ENCODE data around the gene LEF1. TPM values are rescaled to one million over a fixed set of nuclear protein-coding genes. Genes with fewer than 3 reads are reported as not detected.
A peak's percentile ranks its signal among the peaks of the same experiment; 100 is the strongest.

Gene LEF1
- total and polyA plus RNA-seq, 11 donors = 0.08 to 3.0 (median 0.91) TPM; not detected in 1

GRCh38 chr4:108116423-108117168, 52.1 kb downstream of the LEF1 start:
- DNase-seq = no peak
- Histone ChIP-seq H3K4me3 (no peak overlapping the region), H3K9me3 (no peaks in the 10 kb centered on the region), H3K36me3 (no peaks in the 10 kb centered on the region), H3K27ac (peak overlapping the region in 1 of 12 donors; percentile 44), H3K4me1 (peaks cover 0 to 24% (median 0%) of the 10 kb centered on the region in 12 donors), H3K27me3 (peaks cover 0 to 7% (median 0%) of the 10 kb centered on the region in 9 donors)
- intact Hi-C loops (cut with DNase I) = no loop called here
- ATAC-seq = no peak
- 80 to 84% (median 82%) methylated on average over 3 of the region's 3 CpGs for WGBS, 4 donors
- no peak for TF ChIP-seq POLR2A (IDR thresholded peaks at IDR 0.05)
- no peak for TF ChIP-seq CTCF (IDR thresholded peaks at IDR 0.05)

DNA sequence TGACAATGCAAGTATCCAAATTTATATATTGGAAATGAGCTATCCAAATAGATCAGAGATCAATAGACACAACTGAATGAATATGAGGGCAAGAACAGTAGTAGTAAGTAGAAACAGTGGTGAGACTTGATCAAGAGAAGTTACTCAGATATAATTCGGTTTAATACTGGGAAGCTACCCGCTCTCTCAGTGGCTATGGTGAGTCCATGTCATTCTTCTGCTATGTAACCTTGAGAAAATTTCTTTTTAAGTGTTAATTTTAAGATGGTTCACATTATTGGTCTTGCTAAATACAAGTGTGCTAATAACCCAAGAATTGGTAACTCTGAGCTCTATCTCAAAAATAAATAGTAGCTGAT, 53.6 kb downstream of the LEF1 start:
- no peak for DNase-seq
- 86 to 93% (median 90%) methylated on average over 2 of the region's 2 CpGs for WGBS, 4 donors
- intact Hi-C loops (cut with DNase I) = no loop called here

DNA sequence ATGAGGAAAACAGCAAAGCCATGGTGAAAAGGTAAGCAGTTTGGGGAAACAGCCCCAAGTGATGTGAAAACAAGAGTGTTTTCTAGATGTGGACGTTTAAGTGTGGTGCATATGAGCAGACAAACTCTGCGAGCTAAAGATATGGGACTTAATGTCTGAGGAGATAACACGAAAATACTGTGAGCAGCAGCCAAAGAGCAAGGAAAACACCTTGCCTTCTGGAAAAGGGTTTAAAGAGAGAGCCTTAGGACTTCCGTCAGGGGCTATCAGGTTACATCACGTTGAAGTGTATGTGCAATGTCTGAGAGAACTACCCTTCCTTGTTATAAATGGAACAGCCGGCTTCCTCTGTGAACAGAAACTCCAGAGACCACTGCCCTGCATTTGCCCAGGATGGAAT, 54.2 kb downstream of the LEF1 start:
- ATAC-seq (no peak), DNase-seq (no peak)
- Histone ChIP-seq H3K27ac (no peak overlapping the region), H3K36me3 (no peaks in the 10 kb centered on the region), H3K9me3 (no peaks in the 10 kb centered on the region), H3K4me1 (peaks cover 0 to 24% (median 0%) of the 10 kb centered on the region in 12 donors), H3K4me3 (no peak overlapping the region), H3K27me3 (peaks cover 0 to 7% (median 0%) of the 10 kb centered on the region in 9 donors)
- intact Hi-C loops (cut with DNase I) = no loop called here
- no peak for TF ChIP-seq CTCF (IDR thresholded peaks at IDR 0.05)
- no peak for TF ChIP-seq POLR2A (IDR thresholded peaks at IDR 0.05)
- 48 to 71% (median 48%) methylated on average over 6 of the region's 6 CpGs for WGBS, 4 donors

More for the DNA sequence above, 53.6 kb downstream of the LEF1 start:
- no peak for ATAC-seq
- Histone ChIP-seq H3K9me3 (no peaks in the 10 kb centered on the region), H3K36me3 (no peaks in the 10 kb centered on the region), H3K27ac (no peak overlapping the region), H3K4me3 (no peak overlapping the region), H3K4me1 (peaks cover 0 to 24% (median 0%) of the 10 kb centered on the region in 12 donors), H3K27me3 (peaks cover 0 to 7% (median 0%) of the 10 kb centered on the region in 9 donors)
- TF ChIP-seq POLR2A (IDR thresholded peaks at IDR 0.05) (no peak), CTCF (IDR thresholded peaks at IDR 0.05) (no peak)

GRCh38 chr4:108113229-108113628, 55.5 kb downstream of the LEF1 start:
- H3K36me3 ChIP-seq = no peaks in the 10 kb centered on the region
- peak overlapping the region in 1 of 12 donors; percentile 9 for H3K27ac ChIP-seq
- H3K9me3 ChIP-seq = no peaks in the 10 kb centered on the region
- ATAC-seq (peak in 1 of 4 donors; percentile 29), DNase-seq (no peak)
- intact Hi-C loops (cut with DNase I) = no loop called here
- WGBS, 4 donors = 35 to 42% (median 36%) methylated on average over 4 to 5 of the region's 5 CpGs
- peaks cover 0 to 7% (median 0%) of the 10 kb centered on the region in 9 donors for H3K27me3 ChIP-seq
- no peak for TF ChIP-seq POLR2A (IDR thresholded peaks at IDR 0.05)
- no peak for TF ChIP-seq CTCF (IDR thresholded peaks at IDR 0.05)
- H3K4me1 ChIP-seq = peaks cover 0 to 24% (median 0%) of the 10 kb centered on the region in 12 donors
- H3K4me3 ChIP-seq = no peak overlapping the region

Data from heart left ventricle (tissue), 16 donors.